A172 (cell line): ENCODE measurements around the gene PRSS38. TPM values are rescaled to one million over a fixed set of nuclear protein-coding genes. Genes with fewer than 3 reads are reported as not detected.

Experiments used
- DNase-seq: peaks from one replicate; pipeline ENCODE4 v3.0.0-alpha.2; 2015; ENCODE audit warnings: low spot score
- total RNA-seq: library from RNA; depleted of rRNA; stranded (reverse); fragments of >200 nt; shearing (Covaris generic); gene quantifications from 2 replicates; pipeline ENCODE4 v1.2.3, GENCODE V29; 2014

The PRSS38 gene
- total RNA-seq, 1 experiment from 2014 or later: not detected

DNA sequence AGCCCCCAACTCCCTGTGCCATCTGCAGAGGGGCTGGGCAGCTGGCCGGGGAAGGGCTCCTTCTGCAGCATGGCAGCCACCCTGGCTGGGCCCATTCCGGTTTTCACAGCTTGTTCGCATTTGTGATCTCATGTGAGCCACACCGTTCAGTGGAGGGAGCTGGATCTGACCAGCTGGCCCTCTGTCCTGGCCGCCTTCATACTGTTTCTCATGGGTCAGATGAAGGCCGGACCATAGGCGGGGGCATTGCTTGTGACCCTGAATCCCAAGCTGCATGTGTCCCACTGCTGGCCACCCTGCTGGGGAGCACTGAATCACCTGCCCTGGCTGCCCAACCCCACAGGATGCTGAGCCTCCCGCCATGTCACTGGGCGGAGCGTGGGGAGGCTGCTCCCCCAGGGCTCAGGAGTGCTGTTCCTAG is 36.4 kb upstream of the PRSS38 start:
- DNase-seq: no peak

GRCh38 chr1:227779685-227780084 is 35.8 kb upstream of the PRSS38 start:
- no peak for DNase-seq

- DNase-seq: peak; percentile 67
Measured at GRCh38 chr1:227780101-227781044, 35.1 kb upstream of the PRSS38 start.

- DNase-seq: no peak
Measured at GRCh38 chr1:227781314-227781930, 34.1 kb upstream of the PRSS38 start.

GRCh38 chr1:227782226-227782625 is 33.2 kb upstream of the PRSS38 start:
- no peak for DNase-seq

- no peak for DNase-seq
Measured at GRCh38 chr1:227785094-227785804, 30.2 kb upstream of the PRSS38 start.

DNA sequence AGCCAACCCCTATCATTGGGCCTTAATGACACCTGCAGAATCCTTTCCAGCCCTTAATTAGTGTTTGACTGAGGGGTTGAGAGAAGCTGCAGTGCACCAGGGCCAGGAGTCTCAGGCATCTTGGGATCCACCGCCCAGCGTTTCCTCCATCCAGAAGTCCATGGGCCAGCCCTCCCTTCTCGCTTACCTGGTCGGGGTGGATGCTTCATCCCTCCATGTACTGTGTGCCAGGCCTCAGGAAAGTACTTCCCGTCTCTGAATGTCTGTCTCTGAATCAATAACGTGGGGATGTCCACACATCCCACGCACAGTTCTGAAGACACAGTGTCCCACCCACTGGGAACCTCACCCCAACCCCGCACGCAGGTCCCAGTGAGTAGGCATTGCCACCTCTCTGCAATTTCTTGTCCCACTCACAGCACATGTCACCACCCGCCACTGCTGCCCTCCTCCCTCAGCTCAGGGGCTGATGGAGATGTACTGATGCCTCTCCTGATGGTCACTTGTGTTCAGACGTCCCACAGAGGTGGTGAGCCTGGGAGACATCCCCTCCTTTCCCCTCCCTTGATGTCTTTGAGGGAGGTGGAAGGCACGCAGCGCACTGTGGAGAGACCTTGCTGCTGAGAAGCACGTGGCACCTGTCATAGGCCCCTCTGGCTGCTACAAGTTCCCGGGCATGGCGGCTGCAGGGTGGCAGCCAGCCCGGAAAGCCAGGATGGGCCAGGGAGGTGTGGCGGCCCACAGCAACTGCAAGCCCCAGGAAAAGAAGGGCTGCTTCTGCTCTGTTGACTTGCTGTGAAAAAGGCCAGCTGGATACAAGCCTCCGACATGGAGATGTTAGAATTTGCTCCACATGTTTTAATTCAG is 29.4 kb upstream of the PRSS38 start:
- DNase-seq: no peak

- DNase-seq: no peak
Measured at GRCh38 chr1:227786673-227787512, 28.6 kb upstream of the PRSS38 start.

GRCh38 chr1:227787513-227788270 is 27.8 kb upstream of the PRSS38 start:
- DNase-seq: peak; percentile 96

DNA sequence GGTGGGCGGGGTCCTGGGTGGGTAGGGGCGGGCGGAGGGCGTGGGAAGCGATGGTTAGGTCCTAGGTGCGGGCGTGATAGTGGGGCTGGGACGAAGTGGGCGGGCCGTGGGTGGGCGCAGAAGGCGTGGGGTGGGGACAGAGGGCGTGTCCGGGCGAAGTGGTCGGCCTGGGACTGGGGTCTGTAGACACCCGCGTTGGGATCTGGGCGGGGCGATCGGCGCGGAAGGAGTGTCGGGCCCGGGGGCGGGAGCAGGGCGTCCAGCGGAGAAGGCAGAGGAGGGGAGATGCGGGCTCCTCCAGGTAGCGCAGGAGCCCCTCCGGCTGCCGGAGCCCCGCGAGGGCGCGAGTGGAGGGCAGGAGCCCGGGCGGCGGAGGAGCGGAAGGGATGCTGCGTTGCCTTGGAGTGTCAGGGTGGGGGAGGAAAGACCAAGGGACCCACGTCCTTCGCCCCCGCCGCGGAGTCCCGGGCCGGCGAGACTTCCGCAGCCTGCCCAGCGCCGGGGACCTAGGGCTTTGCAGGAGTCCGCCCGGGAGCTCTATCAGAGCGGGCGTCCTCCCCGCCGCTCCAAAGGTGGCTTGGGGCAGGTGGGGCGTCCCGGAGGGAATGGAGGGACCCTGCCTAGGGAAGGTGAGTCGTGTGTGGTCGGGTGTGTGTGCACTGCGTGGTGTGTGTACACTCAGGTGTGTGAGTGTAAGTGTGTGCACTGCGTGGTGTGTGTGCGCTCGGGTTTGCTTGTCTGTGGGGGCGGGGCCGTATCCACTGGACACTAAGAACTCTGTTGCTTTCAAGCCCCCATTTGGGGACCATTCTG is 27.0 kb upstream of the PRSS38 start:
- peak; percentile 80 for DNase-seq

- no peak for DNase-seq
Measured at GRCh38 chr1:227789084-227790033, 26.1 kb upstream of the PRSS38 start.

DNA sequence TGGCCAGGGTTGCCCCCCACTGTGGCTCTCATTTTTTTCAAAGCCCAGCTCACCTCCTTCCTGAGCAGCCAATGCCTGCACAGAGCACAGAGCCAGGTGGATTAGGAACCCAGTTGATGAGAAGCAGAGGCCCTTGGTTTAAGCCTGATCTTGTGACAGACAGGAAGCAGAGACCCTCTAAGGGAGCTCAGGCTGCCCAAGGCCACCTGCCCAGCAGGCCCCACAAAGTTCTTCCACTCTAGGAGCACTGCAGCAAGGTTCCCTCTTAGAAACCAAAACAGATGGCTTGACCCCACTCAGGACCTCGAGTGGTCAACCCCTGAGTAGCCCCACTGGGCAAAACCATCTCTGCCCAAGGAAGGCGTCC is 25.5 kb upstream of the PRSS38 start:
- no peak for DNase-seq

DNA sequence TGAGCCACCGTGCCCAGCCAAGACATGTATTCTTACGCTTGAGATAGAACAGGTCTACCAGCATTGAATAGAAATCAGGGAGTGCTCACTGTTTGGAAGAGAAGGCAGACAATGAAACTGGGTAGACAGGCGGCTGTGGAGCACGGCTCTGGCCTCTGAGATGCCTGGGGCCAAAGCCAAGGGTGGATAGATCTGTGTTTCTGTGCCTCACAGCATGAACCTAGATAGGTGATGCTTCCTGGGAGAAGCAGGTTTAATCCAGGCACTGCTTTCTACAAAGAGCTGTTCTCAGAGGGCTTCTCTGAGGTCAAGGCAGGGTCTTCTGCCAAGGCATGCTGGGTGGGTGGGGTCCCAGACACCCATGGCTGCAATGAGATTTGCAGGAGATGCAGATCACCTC is 24.6 kb upstream of the PRSS38 start:
- DNase-seq: no peak

GRCh38 chr1:227791425-227792143 is 23.9 kb upstream of the PRSS38 start:
- DNase-seq: no peak

GRCh38 chr1:227792216-227793078 is 23.0 kb upstream of the PRSS38 start:
- no peak for DNase-seq
